Measurements from ENCODE around the gene MRPS2.

MRPS2 gene

DNA sequence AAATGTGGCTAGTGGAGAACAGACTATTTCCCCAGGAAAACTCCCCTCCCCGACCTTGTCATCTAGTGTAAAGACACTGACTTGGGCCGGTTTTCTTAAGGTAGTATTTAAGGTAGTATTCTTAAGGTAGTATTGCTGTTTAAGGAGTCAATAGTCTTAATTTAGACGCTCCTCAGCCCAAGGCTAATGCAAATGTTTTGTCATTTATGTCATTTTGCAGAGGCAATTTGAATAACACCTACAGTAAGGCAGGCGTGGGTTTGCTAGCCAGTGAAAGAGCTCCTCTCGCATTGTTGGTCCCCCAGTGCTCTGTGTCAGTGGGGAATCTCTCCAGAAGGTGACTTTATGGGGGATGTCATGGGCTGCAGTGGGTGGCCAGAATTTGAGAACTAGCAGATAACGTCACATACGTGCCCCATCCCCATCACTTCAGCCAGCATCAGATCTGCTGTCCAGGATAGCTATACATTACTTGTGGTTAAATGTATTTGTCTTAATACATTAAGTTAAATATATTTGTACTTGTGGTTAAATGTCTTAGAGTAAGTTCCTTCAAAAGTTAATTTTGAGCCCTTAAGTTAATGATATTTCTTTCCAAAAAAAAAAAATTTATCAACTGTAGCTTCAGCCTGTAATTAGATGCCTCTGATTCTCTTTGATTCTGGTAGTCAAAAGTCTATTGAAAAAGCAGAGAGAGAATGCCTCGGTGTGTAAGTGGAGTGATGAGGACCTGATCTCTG is 18.3 kb upstream of the MRPS2 start:
- TF ChIP-seq, protein P1, sequence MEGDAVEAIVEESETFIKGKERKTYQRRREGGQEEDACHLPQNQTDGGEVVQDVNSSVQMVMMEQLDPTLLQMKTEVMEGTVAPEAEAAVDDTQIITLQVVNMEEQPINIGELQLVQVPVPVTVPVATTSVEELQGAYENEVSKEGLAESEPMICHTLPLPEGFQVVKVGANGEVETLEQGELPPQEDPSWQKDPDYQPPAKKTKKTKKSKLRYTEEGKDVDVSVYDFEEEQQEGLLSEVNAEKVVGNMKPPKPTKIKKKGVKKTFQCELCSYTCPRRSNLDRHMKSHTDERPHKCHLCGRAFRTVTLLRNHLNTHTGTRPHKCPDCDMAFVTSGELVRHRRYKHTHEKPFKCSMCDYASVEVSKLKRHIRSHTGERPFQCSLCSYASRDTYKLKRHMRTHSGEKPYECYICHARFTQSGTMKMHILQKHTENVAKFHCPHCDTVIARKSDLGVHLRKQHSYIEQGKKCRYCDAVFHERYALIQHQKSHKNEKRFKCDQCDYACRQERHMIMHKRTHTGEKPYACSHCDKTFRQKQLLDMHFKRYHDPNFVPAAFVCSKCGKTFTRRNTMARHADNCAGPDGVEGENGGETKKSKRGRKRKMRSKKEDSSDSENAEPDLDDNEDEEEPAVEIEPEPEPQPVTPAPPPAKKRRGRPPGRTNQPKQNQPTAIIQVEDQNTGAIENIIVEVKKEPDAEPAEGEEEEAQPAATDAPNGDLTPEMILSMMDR (IDR thresholded peaks at IDR 0.05; ENCODE audit: low read depth, low read length) = no peak
- DNase-seq (ENCODE audit: extremely low read depth, low read depth) = no peak

DNA sequence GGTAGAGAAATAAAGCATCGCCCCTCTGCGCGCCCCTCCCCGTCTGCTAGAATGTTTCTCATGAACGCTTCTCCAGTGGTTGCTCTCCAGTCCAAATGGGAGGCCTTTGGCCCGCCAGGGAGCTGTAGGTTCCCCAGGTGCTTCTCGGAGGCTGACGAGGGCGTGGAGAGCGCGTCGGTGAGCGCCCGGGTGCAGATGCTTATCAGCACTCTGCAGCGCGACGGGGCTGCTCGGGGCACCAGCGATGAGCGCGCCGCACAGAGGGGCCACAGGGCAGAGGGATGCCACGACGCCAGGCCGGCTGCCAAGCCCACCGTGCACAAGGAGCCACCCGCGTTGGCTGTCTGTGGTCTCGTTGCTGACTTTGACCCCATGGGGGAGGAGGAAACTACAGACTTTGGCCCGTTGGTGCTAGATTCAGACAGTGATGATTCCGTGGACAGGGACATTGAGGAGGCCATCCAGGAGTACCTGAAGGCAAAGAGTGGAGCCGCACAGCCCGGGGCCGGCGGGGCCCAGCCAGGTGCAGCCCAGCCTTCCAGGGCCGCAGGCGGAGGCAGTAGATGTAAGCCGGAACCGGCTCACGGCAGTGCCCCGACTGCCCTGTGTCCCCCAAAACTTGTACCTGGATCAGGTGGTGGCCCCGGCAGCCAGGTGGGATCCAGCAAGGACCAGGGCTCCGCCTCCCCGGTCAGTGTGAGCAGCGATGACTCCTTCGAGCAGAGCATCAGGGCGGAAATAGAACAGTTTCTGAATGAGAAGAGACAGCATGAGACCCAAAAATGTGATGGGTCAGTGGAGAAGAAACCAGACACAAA is 15.8 kb upstream of the MRPS2 start:
- DNase-seq (ENCODE audit: extremely low read depth, low read depth) = no peak
- TF ChIP-seq, protein P1 (IDR thresholded peaks at IDR 0.05; ENCODE audit: low read depth, low read length) = no peak

DNA sequence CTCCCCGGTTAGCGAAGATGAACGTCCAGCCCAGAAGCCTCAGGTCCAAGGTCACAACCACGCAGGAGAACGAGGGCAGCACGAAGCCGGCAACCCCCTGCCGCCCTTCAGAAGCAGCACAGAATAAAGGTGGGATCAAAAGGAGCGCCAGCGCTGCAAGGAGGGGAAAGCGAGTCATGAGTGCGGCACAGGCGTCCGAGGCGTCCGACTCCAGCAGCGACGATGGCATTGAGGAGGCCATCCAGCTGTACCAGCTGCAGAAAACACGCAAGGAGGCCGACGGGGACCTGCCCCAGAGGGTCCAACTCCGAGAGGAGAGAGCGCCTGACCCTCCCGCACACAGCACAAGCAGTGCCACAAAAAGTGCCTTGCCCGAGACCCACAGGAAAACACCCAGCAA is 15.1 kb upstream of the MRPS2 start:
- TF ChIP-seq, protein P1 (IDR thresholded peaks at IDR 0.05; ENCODE audit: low read depth, low read length) = no peak
- no peak for DNase-seq (ENCODE audit: extremely low read depth, low read depth)

DNA sequence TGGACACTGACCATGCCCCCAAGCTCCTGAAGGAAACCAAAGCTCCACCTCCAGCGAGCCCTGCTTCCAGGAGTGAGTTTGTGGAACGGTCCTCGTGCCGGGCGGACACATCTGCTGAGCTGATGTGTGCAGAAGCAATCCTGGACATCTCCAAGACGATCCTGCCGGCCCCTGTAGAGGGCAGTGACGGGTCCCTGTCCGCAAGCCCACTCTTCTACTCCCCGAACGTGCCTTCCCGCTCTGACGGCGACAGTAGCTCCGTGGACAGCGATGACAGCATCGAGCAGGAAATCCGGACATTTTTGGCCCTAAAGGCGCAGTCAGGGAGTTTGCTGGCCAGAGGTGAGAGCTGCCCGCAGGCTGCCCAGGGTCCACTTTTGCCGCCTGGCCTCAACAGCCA is 14.7 kb upstream of the MRPS2 start:
- DNase-seq (ENCODE audit: extremely low read depth, low read depth) = no peak
- TF ChIP-seq, protein P1 (IDR thresholded peaks at IDR 0.05; ENCODE audit: low read depth, low read length) = no peak

DNA sequence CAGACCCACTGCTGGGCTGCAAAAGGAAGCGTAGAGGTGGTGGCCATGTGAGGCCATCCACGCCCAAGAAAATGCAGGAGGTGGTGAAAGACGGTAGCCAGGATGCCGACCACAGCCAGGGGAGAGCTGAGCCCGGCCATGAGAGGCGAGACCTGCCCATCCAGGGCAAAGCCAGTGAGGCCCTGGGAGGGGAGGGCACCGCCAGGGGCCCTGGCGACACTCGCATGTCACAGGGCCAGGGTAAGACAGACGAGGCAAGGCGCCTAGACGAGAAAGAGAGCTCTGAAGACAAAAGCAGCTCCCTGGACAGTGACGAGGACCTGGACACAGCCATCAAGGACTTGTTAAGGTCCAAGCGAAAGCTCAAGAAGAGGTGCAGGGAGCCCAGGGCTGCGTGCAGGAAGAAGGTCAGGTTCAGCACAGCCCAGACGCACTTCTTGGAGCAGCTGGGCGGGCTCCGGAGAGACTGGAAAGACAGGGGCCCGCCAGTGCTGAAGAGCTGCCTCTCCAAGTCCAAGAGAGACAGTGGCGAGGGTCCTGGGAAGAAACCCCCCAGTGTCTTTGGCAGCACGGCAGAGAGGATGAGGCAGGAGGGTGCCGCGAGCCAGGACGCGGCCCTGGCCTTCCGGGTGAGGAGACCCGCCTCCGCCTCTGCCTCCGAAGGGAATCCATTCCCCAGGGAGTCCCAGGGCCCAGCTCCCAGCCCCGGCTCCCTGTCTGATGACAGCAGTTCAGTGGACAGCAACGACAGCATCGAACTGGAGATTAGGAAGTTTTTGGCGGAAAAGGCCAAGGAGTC is 14.0 kb upstream of the MRPS2 start:
- no peak for DNase-seq (ENCODE audit: extremely low read depth, low read depth)
- TF ChIP-seq, protein P1 (IDR thresholded peaks at IDR 0.05; ENCODE audit: low read depth, low read length) = no peak

DNA sequence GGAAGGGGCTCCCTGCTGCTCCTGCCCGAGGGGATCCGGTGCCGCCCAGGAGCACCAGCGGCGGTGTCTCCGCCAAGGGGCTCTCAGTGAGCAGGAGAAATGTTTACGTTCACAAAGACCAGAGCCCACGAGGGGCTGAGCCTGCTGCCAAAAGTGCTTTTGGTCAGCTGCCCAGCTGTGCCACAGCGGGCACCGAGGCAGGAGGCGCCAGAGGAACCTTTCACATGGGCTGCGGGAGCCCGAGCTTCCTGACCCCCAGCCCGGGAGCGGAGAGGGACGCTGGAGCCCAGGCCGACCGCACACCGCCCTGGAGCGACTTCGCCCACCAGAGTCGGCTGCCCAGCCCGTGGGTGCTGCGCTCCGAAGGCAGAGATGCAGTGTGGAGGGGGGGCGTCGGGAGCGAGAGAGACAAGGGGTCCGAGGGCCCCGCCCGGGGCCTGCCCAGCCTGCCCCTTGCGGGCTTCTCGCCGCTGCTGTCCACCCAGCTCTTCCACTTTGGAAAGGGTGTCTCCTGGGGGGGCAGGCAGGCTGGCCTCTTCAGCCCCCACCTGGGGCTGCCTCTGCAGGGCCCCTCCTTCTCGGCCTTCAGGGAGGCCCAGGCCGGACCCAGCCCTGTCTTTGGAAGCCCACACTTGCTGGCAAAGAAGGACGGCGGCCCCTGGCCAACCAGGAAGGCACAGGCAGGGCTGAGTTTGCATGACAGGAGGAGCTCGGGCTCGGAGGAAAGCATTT is 13.0 kb upstream of the MRPS2 start:
- no peak for DNase-seq (ENCODE audit: extremely low read depth, low read depth)

More for the DNA sequence above, 13.0 kb upstream of the MRPS2 start:
- TF ChIP-seq, protein P1 (IDR thresholded peaks at IDR 0.05; ENCODE audit: low read depth, low read length) = no peak

Data from AG09319 (cell line).